ENCODE data around the gene CBS.
"Not testable (repeated sequence)": the region's sequence is repeated elsewhere in the genome, so short reads cannot be mapped to it uniquely, and the experiment has no call there.

The CBS gene

DNA sequence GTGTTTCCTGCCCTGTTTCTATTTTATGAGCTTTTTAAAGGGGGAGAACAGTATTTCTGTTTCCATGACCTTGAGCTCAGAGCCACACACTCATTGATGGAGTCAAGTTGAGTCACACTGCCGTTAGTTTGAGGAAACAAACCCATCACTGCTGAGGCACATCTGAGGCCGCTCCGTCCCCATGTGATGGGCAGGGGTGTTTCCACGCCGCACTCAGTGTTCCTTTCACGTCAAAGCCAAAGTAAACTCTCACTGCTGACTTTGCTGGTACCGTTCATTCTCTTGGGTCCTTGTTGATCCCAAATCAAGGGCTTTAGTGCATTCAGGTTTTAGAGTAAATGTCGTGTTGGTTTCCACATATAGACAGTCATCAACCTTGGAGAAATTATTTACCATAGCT is 52.5 kb downstream of the CBS start:
- DNase-seq: no peak

DNA sequence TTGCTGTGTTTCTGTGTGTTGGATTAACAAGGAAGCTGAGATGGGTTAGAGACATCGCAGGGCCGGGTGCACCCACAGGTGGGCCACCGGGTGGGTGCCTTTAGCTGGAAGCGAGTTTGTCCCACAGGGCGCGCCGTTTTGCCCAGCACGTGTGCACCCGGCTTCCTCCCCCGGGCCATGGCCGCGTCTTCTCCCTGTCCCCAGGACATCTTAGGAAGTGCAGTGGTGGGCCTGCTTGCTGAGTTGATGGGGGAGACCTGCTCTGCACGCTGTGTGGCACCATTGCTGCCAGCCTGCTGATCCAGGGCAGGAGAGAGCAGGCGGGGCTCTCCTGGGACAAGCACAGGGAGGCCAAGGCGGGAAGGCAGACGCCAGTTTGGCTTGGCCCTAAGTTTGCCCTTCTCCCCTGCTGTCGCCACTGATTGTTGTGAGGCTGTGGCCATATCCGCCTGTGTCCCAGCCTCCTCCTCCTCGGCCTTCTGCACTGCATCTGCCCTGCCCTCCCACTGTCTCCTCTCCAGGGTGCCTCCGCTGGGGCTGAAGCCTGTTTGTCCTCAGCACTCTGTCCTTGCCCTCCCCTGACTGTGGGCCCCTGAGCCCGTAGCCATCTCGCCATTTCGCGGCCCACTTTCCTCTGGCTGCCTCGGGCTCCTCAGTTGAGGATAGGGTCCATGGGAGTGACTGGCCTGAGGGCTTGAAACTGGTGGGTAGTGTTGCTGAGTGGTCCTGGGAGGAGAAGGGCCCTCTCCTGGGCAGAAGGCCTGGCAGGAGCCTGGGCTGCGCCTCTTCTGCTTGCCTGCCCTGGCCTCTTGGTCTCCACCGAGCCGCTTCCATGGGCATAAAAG is 53.7 kb downstream of the CBS start:
- no peak for DNase-seq

DNA sequence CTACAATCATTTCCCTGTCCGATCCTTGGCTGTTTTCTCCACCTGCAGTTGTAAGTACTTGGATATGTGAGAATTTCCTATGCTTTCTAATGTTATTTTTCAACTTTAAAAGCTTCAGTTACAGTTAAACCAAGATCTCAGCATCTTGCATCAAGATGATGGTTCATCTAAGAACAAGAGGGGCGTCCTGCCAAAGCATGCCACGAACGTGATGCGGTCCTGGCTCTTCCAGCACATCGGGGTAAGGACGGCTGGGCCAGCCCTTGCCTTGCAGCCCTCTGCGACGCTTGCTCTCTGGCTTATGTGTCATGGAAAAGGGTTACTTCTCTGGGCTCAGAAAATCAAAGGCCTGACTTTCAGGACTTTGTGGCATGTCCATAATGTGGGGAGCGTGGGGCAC is 54.4 kb downstream of the CBS start:
- no peak for DNase-seq

DNA sequence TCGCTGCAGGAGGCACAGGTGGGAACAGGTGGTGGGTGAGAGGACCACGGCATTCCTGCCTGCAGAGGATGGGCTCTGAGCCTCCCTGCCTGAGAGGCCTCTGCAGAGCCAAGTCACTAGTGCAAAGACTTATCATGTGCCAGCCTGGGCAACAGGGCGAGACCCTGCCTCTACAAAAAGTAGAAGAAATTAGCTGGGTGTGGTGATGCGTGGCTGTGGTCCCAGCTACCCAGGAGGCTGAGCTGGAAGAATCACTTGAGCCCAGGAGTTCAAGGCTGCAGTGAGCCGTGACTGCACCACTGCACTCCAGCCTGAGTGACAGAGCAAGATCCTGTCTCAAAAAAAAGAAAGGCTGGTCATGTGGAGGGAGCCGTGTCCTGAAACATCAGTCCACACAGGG is 54.9 kb downstream of the CBS start:
- DNase-seq: no peak

DNA sequence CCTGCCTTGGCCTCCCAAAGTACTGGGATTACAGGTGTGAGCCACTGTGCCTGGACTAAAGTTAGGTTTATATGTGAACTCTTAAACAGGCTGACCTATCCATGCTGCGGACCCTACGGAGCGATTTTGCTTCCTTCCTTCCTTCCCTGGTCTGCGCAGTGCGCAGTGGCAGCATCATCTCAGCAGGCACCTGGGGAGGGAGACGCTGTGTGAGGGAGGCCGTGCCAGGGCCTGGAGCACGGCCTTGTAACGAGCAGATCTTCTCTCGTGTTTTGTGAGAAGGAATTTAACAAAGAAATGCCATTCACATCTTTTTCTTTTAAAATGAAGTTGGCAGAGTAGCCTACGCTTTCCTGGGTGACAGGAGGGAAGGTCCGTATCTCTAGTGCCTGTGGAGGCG is 55.5 kb downstream of the CBS start:
- DNase-seq: no peak

DNA sequence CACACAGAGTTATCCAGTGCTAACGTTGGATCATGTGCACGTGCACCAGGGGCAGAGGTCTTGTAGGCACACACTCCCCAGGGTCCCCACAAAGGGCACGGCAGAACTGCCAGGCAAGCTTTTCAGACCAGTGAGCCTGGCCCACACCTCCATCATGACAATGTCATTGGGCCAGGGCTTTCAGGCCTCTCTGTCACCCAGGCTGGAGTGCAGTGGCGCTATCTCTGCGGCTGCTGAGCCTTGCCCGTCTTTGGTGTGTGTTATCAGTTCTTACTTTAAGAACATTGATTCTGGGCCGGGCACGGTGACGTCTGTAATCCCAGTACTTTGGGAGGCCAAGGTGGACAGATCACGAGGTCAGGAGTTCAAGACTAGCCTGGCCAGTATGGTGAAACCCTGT is 57.1 kb downstream of the CBS start:
- no peak for DNase-seq

DNA sequence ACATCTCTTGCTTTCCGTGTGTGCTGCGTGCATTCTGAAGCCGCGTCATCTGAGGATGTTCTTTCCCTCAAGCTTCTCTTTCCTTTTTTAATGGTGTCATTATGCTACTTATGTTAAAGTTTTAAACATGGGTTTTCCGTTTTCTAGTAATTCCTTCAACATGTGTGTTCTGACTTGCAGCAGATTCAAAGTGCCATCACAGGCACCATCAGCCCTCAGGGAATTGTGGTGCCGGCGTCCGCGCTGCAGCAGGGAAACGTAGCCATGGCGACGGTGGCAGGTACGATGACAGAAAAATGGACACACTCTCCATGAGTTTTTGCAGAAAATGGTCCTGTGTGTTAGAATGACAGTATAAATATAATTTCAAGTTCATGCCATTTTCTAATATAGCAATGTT is 58.9 kb downstream of the CBS start:
- no peak for DNase-seq

DNA sequence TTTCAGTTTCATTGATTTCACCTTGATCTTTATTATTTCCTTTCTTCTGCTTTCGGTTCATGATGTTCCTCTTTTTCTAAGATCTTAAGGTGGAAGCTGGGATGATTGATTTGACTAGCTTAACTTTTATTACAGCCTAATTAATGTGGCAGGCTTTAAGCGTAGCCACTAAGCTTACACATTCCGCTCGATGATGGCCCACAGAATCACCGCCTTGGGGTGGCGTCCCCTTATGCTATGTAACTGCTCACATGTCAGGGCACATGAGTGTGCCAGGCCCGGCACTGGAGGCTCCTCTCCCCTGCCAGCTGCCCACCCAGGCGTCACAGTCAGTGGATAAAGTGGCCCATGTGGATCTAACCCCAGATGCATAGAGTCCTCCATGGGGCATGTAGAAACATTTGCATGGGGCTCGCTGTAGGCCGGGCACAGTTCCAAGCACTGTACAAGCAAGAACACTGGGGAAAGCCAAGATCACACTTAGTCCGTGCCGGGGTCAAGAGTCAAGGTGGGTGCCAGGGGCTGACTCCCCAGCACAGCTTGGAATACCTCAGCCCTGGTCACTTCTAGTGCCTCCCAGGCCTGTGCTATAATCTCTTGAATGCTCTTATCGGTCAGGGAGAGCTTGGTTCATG is 59.6 kb downstream of the CBS start:
- DNase-seq: no peak

DNA sequence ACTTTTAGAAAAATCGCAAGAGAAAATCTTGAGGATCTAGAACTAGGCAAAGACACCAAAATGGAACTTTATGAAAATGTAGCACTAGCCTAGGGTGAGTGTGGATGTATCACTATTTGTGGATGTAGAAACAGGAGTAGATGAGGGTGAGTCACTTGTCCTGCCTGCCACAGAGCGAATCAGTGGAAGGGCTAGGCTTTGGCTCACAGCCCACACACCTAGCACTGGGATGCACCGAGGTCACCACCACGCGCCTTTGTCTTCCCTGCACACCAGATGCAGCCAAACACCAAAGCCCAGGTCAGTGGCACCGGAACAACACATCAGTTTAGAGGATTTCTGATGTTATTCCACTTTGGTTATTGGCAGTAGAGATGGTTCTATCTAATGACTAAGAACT is 63.0 kb downstream of the CBS start:
- no peak for DNase-seq

DNA sequence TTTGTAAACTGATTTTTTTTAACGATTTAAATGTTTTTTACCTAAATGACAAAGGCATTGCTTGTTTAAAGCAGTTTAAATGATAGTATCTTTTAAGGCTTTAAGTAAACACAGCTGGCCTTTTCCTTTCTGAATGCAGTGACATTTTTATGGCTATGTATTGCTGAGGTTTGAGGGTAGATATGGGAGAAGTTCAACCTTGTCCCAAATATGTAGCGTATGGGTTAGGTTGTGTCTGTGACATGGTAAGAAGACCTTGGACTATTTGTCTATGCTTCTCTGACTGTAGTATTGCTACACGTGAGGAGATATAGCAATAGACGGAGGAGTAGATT is 68.8 kb downstream of the CBS start:
- no peak for DNase-seq

DNA sequence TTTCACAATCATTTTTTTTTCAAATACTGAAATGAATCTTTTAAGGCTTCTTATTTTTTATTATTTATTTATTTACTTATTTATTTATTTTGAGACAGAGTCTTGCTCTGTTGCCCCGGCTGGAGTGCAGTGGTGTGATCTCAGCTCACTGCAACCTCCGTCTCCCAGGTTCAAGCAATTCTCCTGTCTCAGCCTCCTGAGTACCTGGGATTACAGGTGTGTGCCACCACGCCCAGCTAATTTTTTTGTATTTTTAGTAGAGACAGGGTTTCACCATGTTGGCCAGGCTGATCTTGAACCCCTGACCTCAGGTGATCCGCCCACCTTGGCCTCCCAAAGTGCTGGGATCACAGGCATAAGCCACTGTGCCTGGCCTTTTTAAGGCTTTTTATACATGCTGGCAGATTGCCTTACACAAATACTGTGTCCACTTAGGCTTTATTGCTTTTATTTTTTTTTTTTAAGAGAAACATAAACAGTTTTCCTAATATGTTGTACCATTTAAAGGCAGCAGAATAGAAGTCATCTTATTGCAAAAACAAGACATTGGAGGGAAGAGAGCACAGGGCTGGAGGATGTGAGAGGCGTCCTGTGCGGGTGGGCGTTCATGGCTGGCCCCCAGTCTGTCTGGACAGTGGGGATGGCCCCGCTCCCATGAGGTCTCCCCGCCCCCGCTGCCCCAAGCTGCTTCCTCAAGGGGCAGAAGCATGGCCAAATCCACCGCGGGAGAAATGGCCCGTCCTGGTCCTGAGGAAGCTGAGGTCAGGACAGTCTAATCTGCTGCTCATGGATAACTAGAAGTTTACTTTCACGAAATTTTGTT is 69.4 kb downstream of the CBS start:
- DNase-seq: not testable (repeated sequence)

DNA sequence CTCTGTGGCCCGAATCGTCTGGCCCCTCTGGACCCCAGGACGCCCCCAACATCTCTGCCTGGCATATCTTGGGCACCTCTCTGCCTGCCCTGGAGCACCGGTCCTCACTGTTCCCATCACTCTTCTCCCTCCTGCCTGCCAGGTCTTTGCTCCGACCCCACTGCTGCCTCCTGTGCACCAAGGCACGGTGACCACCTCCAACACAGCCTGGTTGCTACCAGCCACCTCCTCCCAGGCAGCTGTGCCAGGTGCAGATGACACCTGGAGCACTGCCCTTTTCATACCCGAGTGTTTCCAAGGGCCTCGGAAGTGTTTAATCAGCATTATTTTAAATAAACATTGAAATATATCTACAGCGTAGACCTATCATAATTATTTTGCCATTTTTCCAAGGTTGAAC is 70.0 kb downstream of the CBS start:
- DNase-seq: no peak

DNA sequence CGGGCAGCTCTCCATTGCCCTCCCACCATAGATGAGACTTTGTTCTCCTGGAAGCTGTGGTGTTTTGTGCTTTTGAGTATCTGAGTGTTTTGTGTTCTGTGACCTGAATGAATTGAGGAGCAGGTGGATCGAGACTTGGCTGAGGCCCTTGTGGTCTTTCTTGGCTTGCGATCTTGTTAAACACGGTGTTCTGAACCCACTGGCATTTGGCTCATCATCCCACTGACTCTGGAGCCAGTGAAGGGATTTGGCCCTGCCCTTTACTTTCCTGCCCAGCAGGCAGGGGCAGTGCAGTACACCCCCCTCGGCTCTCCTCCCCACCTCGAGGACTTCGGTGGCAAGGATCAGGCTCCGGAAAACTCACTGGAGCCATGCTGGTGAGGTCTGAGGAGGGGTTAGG is 70.7 kb downstream of the CBS start:
- DNase-seq: no peak
